ENCODE results near the gene AEBP1.

The AEBP1 gene

GRCh38 chr7:44097064-44097932 is 6.8 kb upstream of the AEBP1 start:
- no peak for TF ChIP-seq CTCF (IDR thresholded peaks at IDR 0.05)
- H3K27ac ChIP-seq = peak overlapping the region; percentile 16 to 70
- no peak overlapping the region for H3K4me3 ChIP-seq
- DNase-seq (ENCODE audit: low spot score) = no peak

GRCh38 chr7:44098092-44099068 is 5.8 kb upstream of the AEBP1 start:
- no peak overlapping the region for H3K4me3 ChIP-seq
- H3K27ac ChIP-seq = peak overlapping the region in 1 of 2 donors; percentile 70
- no peak for DNase-seq (ENCODE audit: low spot score)
- no peak for TF ChIP-seq CTCF (IDR thresholded peaks at IDR 0.05)

- TF ChIP-seq CTCF (IDR thresholded peaks at IDR 0.05) = no peak
- no peak for DNase-seq (ENCODE audit: low spot score)
- no peak overlapping the region for H3K4me3 ChIP-seq
- H3K27ac ChIP-seq = peak overlapping the region; percentile 98 to 99
These were observed 4.5 kb upstream of the AEBP1 start for GRCh38 chr7:44099669-44100068.

- TF ChIP-seq CTCF (IDR thresholded peaks at IDR 0.05) = no peak
- H3K4me3 ChIP-seq = no peak overlapping the region
- H3K27ac ChIP-seq = peak overlapping the region; percentile 98 to 99
- no peak for DNase-seq (ENCODE audit: low spot score)
These were observed 3.5 kb upstream of the AEBP1 start for GRCh38 chr7:44100458-44101302.

GRCh38 chr7:44101303-44101965 is 2.7 kb upstream of the AEBP1 start:
- peak overlapping the region; percentile 18 for H3K4me3 ChIP-seq
- no peak for TF ChIP-seq CTCF (IDR thresholded peaks at IDR 0.05)
- peak overlapping the region; percentile 98 to 99 for H3K27ac ChIP-seq
- no peak for DNase-seq (ENCODE audit: low spot score)

All from coronary artery (tissue), 2 donors.